NT2/D1 (cell line): ENCODE data around the gene PNKP.

Experiments
- DNase-seq: peaks from one replicate; pipeline ENCODE4 v3.0.0-alpha.2; 2011; ENCODE audit warnings: low read depth, low spot score
- H3K27me3 ChIP-seq: 2 replicates; pipeline ENCODE4 v1.6.0; 2011; ENCODE audit warnings: mild to moderate bottlenecking; ENCODE audit not compliant: insufficient read length, insufficient read depth
- H3K36me3 ChIP-seq: 2 replicates; pipeline ENCODE4 v1.6.1; 2011; ENCODE audit warnings: mild to moderate bottlenecking, low read length, mixed read lengths; ENCODE audit not compliant: insufficient read depth, insufficient read length
- H3K4me1 ChIP-seq: 2 replicates; pipeline ENCODE4 v1.5.1; 2011; ENCODE audit not compliant: insufficient read depth, insufficient read length
- H3K4me3 ChIP-seq: 2 replicates; pipeline ENCODE4 v1.5.1; 2011; ENCODE audit warnings: low read depth; ENCODE audit not compliant: insufficient read length
- H3K9ac ChIP-seq: 2 replicates; pipeline ENCODE4 v1.6.0; 2011; ENCODE audit warnings: low read depth; ENCODE audit not compliant: insufficient read length
- H3K9me3 ChIP-seq: 2 replicates; pipeline ENCODE4 v1.5.1; 2011; ENCODE audit warnings: mild to moderate bottlenecking, low read length; ENCODE audit not compliant: insufficient read depth
- SUZ12 ChIP-seq: IDR thresholded peaks from 2 replicates; pipeline ENCODE4 v1.6.1; 2011; ENCODE audit not compliant: insufficient read length, insufficient read depth; ENCODE audit errors: extremely low read depth
- YY1 ChIP-seq: IDR thresholded peaks from 2 replicates; pipeline ENCODE4 v1.6.1; 2011; ENCODE audit not compliant: insufficient read length, insufficient read depth
- ZNF274 ChIP-seq: IDR thresholded peaks from 2 replicates; pipeline ENCODE4 v1.6.1; 2011; ENCODE audit warnings: mild to moderate bottlenecking, low read depth, low read length

The PNKP gene

DNA sequence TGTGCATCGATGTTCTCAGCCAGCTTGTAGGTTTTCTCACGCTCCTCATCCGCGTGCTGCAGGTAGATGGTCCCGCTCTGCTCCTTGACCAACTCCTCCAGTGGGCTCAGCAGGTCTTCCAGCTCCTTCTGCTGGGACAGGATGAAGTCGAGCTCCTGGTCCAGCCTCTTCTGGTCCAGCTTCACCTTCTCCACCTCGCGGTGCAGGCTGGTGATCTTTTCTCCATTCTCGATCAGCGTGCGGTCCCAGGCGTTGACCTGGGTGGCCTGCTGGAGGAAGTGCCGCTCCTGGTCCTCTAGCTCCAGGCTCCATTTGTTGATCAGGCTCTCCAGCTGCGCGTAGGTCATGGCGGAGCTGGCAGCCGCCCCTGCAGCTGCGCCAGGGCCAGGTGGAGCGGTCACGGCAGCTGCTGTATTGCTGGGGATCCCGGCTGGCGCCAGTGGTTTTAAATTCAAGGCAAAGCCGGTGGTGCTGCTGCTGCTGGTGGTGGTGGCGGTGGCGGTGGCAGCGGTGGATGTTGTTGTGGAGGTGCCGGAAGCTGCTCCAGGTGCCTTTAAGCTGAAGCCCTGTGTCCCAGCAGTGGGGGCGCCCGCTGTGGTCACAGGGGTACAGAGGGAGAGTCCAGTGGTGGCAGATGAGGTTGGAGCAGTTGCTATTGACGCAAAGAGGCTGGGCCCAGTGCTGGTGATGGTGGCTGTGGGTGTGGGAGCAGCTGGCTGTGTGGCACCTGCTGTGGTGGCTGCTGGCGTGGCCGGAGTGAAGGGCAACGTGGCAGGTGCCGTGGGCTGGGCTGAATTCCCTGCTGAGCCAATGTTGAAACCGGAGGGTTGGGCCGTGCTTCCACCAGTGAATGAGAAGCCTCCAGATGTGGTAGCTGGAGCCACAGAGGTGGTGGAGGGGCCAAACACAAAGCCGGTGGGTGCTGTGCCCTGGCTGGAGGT lies 41.4 kb upstream of the PNKP start:
- no peak for DNase-seq
- H3K4me3 ChIP-seq: no peak overlapping the region
- H3K27me3 ChIP-seq: no peaks in the 10 kb centered on the region
- TF ChIP-seq YY1 (no peak), SUZ12 (no peak), ZNF274 (no peak)
- no peak overlapping the region for H3K9ac ChIP-seq
- peaks cover 68% of the 10 kb centered on the region for H3K36me3 ChIP-seq
- H3K9me3 ChIP-seq: no peaks in the 10 kb centered on the region
- peaks cover 17% of the 10 kb centered on the region for H3K4me1 ChIP-seq

DNA sequence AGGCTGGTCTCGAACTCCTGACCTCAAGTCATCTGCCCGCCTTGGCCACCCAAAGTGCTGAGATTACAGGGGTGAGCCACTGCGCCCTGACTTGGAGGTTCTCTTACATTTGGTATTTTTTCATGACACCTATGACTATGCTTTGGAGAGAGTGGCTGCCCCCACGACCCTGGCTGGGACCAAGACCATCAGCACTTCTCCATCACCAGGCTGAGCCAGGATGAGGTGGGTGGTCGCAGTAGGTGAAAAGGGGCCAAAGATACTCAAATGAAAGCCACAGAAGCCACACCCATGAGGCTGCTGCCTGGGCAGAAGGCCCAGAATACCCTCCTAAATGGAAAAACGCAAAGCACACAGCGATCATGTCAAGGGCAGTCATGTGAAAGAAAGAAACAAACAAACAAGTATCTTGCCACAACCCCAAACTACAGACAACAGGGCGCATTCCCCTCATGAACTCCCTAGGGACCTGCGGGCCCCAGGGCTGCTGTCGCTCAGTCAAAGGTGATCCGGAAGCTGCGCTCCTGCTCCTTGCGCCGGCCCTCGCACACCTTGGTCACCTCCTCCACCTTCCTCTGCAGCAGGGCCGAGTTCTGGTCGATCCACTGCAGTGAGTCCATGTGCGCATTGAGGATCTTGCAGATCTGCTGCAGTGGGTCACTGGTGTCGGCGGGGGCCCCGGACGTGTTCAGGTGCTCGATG lies 40.5 kb upstream of the PNKP start:
- H3K27me3 ChIP-seq: no peaks in the 10 kb centered on the region
- H3K9ac ChIP-seq: no peak overlapping the region
- no peaks in the 10 kb centered on the region for H3K9me3 ChIP-seq
- no peak for TF ChIP-seq YY1
- TF ChIP-seq ZNF274: no peak
- TF ChIP-seq SUZ12: no peak
- peaks cover 16% of the 10 kb centered on the region for H3K4me1 ChIP-seq
- peaks cover 59% of the 10 kb centered on the region for H3K36me3 ChIP-seq
- no peak for DNase-seq
- no peak overlapping the region for H3K4me3 ChIP-seq

DNA sequence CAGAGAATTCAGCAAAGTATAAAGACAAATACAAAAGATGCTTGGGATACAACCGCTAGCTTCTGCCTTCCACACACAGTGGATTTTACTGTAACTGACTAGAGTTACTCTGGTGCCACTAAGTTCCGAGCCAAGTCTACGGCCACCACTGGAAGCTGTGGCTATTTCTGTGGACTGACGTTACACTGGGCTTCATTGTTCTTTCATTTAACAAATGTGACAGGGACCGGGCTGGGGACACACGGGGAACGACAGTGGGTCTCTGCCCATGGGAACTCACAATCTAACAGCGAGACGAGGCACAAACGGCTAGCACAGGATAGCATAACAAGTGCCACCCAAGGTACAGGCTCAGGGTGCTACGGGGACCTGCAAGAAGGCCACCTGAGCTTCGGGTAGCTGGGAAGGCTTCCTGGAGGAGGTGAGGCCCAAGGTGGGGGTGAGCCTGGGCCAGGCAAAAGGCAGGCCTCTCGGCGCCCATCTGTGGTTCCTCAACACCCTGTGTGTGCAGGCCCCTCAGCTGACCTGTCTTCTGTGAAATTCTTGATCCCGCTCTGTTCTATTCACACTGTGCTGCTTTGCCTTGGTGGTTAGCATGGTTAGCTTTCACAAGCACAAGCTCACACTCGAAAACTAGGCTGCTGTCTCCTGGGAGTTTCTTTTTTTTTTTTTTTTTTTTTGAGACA lies 39.6 kb upstream of the PNKP start:
- no peak overlapping the region for H3K9ac ChIP-seq
- peaks cover 16% of the 10 kb centered on the region for H3K4me1 ChIP-seq
- no peak for DNase-seq
- no peaks in the 10 kb centered on the region for H3K9me3 ChIP-seq
- H3K36me3 ChIP-seq: peaks cover 52% of the 10 kb centered on the region
- TF ChIP-seq SUZ12 (no peak), ZNF274 (no peak), YY1 (no peak)
- H3K27me3 ChIP-seq: no peaks in the 10 kb centered on the region
- H3K4me3 ChIP-seq: no peak overlapping the region

DNA sequence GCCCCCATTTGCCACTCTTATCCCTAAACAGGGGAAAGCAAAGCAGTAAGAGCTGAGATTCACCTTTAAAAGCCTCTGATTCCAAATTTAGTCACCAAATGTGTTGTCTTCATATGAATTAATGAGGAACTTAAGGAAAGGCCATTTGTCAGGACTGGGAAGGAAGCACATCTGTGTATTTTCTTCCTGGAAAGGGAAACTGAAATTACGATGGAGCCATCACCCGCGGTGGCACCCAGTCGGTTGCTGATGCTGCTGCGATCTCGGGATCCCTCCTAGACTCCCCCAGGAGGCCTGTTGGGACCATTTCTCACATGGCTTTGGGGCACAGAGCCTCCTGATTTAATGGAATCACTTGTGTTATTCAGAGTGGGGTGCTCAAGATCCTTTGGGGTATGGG lies 36.8 kb upstream of the PNKP start:
- no peaks in the 10 kb centered on the region for H3K9me3 ChIP-seq
- peaks cover 28% of the 10 kb centered on the region for H3K36me3 ChIP-seq
- no peak for TF ChIP-seq SUZ12
- no peak for TF ChIP-seq YY1
- no peak for TF ChIP-seq ZNF274
- no peak for DNase-seq
- peaks cover 13% of the 10 kb centered on the region for H3K4me1 ChIP-seq
- no peaks in the 10 kb centered on the region for H3K27me3 ChIP-seq
- H3K4me3 ChIP-seq: no peak overlapping the region
- no peak overlapping the region for H3K9ac ChIP-seq

DNA sequence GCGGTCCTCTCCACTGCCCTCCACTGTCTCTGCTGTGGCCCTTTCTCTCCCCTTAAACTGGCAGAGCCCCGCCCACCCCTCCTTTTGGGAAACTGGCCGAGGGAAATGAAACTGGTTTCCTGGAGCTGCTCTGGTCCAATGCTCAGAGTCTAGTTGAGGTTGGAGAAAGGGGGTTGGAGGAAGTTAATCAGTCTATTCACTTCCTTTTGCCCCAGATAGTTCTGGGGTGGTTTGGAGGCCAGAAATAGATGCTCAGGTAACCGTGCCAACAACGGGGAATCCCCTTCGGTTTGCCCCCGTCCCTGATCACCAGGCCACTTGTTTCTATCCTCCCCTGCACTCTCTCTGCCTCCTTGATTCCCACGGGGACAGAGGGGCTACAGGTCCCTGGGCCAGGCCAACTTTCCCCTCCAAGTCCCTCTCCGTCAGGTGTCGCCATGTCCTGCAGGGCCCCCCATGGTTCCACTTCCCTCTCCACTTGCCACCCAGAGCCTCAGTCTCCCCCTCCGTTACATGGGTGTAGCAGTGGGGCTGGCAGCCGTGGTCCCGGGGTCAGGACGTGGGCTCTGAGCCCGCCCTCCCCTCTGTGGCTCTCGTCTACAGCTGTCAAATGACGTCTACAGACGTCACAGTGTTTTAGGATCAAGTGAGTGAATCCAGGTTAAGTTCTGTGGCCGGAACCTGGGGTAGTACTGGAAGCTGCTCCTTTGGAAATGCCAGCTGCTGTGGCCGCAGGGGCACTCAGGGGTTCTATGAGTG lies 29.7 kb upstream of the PNKP start, which contains the start of gene IL4I1:
Gene IL4I1, minus strand, starts transcription at position 25 of the 759 bp plus-strand sequence. CDS start 727 bp downstream, outside the sequence.
- no peak within 1 kb of the TSS for H3K4me3 ChIP-seq
- H3K36me3 ChIP-seq: no peaks in the 10 kb centered on the region
- no peaks in the 10 kb centered on the region for H3K27me3 ChIP-seq
- TF ChIP-seq ZNF274 (no peak), YY1 (no peak), SUZ12 (no peak)
- DNase-seq: no peak
- peaks cover 14% of the 10 kb centered on the region for H3K4me1 ChIP-seq
- H3K9me3 ChIP-seq: no peaks in the 10 kb centered on the region
- no peak within 1 kb of the TSS for H3K9ac ChIP-seq

DNA sequence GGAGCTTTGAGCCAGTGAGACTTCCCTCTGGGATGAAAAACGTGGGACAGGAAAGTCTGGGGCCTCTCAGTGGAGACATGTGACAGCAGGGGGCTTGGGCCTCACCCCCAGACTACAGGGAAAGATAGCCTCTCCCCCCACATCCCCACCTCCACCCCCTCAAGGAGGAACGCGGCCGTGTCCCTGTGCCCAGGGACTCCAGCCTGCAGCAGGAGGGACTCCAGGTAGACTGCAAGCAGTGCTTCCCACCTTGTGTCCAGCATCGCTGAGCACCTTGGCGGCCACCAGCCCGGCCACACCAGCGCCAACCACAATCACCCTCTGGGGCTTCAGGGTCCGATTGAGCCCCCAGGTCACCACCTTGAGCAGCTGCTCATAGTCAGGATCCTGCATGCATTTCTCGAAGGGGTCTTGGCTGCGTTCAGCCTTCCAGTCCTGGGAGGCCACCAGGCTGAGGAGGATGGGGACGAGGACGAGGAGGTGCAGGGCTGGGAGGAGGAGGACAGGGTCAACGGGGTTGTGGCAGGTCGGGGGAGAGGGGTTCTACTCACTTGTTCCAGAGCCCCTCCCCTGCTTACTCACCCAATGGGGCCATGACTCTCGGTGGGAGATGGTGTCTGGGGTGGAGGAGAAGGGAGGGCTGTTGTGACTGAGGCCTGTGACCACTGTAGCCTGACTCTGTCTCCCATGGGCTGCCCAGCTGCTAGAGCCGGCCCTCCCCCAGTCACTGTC lies 28.4 kb upstream of the PNKP start:
- Histone ChIP-seq H3K36me3 (no peaks in the 10 kb centered on the region), H3K9me3 (no peaks in the 10 kb centered on the region), H3K27me3 (no peaks in the 10 kb centered on the region), H3K4me3 (no peak overlapping the region), H3K4me1 (peaks cover 22% of the 10 kb centered on the region), H3K9ac (no peak overlapping the region)
- no peak for DNase-seq
- TF ChIP-seq YY1: no peak
- TF ChIP-seq SUZ12: no peak
- no peak for TF ChIP-seq ZNF274
